Measurements from ENCODE around the gene NOVA2. TPM values are rescaled to one million over a fixed set of nuclear protein-coding genes. Genes with fewer than 3 reads are reported as not detected.

NOVA2 gene
- total and polyA plus RNA-seq, 2 donors (not counting 1 experiment from before 2014, with no cell fraction given), result not detected

DNA sequence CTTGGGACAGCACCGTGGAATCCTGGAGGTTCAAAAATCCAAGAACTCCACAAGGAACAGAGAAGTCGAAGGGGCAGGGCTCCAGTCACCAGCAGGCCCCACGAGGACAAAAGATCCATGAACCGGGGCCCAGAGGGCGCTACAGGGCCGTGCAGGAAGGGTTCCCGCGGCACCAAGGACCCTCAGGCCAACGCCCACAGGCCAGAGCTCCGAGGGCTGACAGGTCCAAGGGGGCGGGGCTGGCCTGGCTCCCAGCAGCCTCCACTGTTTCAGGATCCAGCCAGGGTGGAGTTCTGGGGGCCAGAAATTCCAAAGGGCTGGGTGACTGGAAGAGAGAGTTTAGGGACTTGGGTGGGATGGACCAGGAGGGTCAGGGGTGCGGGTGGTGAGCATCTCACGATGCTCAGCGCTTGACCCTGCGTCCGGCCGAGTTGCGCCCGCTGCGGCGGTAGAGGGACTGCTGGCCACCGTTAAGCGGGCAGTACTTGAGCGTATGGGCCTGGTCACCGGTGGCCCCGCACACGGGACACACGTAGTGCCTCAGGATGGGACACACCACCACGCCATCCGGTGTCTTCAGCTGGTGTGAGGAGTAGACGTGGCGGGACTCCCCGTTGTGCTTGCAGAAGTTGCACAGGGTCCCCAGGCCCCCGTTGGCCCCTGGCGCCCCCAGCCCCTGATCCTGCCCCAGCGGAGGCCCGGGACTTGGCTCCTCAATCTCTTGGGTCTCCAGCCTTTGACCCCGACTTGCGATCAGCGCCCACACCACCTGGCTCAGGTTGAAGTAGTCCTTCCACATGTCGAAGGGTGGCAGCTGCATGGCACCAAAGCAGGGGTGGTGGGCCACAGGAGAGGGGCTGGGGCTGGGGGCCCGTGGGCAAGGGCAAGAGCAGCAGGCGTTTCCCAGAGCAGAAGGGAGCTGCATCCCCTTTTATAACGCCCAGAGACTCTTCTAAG lies 59.5 kb downstream of the NOVA2 start, which contains the start of gene NANOS2:
Gene NANOS2, minus strand, starts transcription at position 905 of the 957 bp plus-strand sequence. Its CDS starts 85 bp downstream, at position 820.
- CTCF ChIA-PET, result interaction anchor here (0.5 kb wide), 1 partner anchor 97 kb away, joined by 5 read pairs; no protein-coding TSS in a partner anchor
- Mint-ChIP-seq H3K27me3 (peaks cover 31% of the 10 kb centered on the region), H3K4me1 (no peaks in the 10 kb centered on the region), H3K4me3 (no peak within 1 kb of the TSS), H3K27ac (no peak within 1 kb of the TSS), H3K9me3 (ENCODE audit: insufficient read depth) (no peaks in the 10 kb centered on the region)
- H3K4me1 ChIP-seq (ENCODE audit: control insufficient read depth in 2 of 2, insufficient read depth in 2 of 2, low read length in 2 of 2), result no peaks in the 10 kb centered on the region
- no peaks in the 10 kb centered on the region for H3K9me3 ChIP-seq (ENCODE audit: control extremely low read depth in 1 of 3, control insufficient read depth in 2 of 3, insufficient read depth in 1 of 3, low read length in 2 of 3)
- H3K4me3 ChIP-seq (ENCODE audit: control extremely low read depth in 1 of 5, extremely low read depth in 1 of 5, insufficient read depth in 1 of 5, low read depth in 2 of 5, low read length in 4 of 5), result no peak within 1 kb of the TSS
- H3K27ac ChIP-seq (ENCODE audit: low read length in 2 of 2), result no peak within 1 kb of the TSS
- no peaks in the 10 kb centered on the region for H3K36me3 ChIP-seq (replicated peaks in 1 of 2; ENCODE audit: control extremely low read depth in 1 of 2, control insufficient read depth in 1 of 2, extremely low read depth in 1 of 2, insufficient read depth in 2 of 2, low read length in 1 of 2)
- H3K79me2 ChIP-seq (ENCODE audit: control insufficient read depth, insufficient read depth, low read length), result no peaks in the 10 kb centered on the region
- peaks cover 0 to 24% (median 2%) of the 10 kb centered on the region in 4 experiments for H3K27me3 ChIP-seq (replicated peaks in 1 of 4; ENCODE audit: control extremely low read depth in 1 of 4, control insufficient read depth in 3 of 4, insufficient read depth in 4 of 4, low read length in 3 of 4)
- intact Hi-C loops (cut with micrococcal nuclease), result no loop called here
- H3K9ac ChIP-seq (ENCODE audit: low read length), result no peak within 1 kb of the TSS
- no peak for ATAC-seq (ENCODE audit: low read depth)
- no peaks in the 10 kb centered on the region for H4K20me1 ChIP-seq (ENCODE audit: control insufficient read depth, insufficient read depth, low read length, poor library complexity, severe bottlenecking)
- no peak within 1 kb of the TSS for H2AFZ ChIP-seq (ENCODE audit: insufficient read depth, low read depth, low read length, poor library complexity, severe bottlenecking)
- POLR2A ChIA-PET, result no interaction called here
- 61% methylated on average over 39 of the region's 44 CpGs for WGBS (ENCODE audit: insufficient coverage)
- H3K4me2 ChIP-seq (replicated peaks; ENCODE audit: low read depth, low read length, poor library complexity, severe bottlenecking), result no peak within 1 kb of the TSS
- no peak for TF ChIP-seq EZH2 (IDR thresholded peaks at IDR 0.05; ENCODE audit: borderline replicate concordance, insufficient read depth, low read depth, low read length, poor library complexity, severe bottlenecking)
- TF ChIP-seq, protein P1, sequence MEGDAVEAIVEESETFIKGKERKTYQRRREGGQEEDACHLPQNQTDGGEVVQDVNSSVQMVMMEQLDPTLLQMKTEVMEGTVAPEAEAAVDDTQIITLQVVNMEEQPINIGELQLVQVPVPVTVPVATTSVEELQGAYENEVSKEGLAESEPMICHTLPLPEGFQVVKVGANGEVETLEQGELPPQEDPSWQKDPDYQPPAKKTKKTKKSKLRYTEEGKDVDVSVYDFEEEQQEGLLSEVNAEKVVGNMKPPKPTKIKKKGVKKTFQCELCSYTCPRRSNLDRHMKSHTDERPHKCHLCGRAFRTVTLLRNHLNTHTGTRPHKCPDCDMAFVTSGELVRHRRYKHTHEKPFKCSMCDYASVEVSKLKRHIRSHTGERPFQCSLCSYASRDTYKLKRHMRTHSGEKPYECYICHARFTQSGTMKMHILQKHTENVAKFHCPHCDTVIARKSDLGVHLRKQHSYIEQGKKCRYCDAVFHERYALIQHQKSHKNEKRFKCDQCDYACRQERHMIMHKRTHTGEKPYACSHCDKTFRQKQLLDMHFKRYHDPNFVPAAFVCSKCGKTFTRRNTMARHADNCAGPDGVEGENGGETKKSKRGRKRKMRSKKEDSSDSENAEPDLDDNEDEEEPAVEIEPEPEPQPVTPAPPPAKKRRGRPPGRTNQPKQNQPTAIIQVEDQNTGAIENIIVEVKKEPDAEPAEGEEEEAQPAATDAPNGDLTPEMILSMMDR (IDR thresholded peaks at IDR 0.05), result no peak
- no peak for DNase-seq

DNA sequence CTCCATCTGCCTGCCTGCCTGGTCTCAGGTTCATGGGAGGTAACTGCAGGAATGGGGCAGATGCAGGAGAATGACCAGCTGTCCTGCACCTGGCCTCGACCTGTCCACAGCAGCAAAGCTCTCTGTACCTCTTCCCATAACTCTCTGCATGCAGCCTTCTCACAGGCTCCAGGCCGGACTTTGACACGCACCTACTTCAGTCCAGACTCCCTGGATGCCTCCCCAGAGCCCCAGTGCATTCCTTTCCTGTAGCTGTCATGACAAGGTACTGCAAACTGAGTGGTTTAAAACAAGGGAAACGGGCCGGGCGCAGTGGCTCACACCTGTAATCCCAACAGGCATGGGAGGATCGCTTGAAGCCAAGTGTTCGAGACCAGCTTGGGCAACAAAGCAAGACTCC lies 62.4 kb downstream of the NOVA2 start:
- Histone ChIP-seq H3K27ac (ENCODE audit: low read length in 2 of 2) (no peak overlapping the region), H3K9me3 (ENCODE audit: control extremely low read depth in 1 of 3, control insufficient read depth in 2 of 3, insufficient read depth in 1 of 3, low read length in 2 of 3) (no peaks in the 10 kb centered on the region), H3K79me2 (ENCODE audit: control insufficient read depth, insufficient read depth, low read length) (no peaks in the 10 kb centered on the region), H3K36me3 (replicated peaks in 1 of 2; ENCODE audit: control extremely low read depth in 1 of 2, control insufficient read depth in 1 of 2, extremely low read depth in 1 of 2, insufficient read depth in 2 of 2, low read length in 1 of 2) (no peaks in the 10 kb centered on the region), H4K20me1 (ENCODE audit: control insufficient read depth, insufficient read depth, low read length, poor library complexity, severe bottlenecking) (no peaks in the 10 kb centered on the region), H3K9ac (ENCODE audit: low read length) (no peak overlapping the region), H3K27me3 (replicated peaks in 1 of 4; ENCODE audit: control extremely low read depth in 1 of 4, control insufficient read depth in 3 of 4, insufficient read depth in 4 of 4, low read length in 3 of 4) (peaks cover 0 to 22% (median 2%) of the 10 kb centered on the region in 4 experiments), H3K4me2 (replicated peaks; ENCODE audit: low read depth, low read length, poor library complexity, severe bottlenecking) (no peak overlapping the region), H2AFZ (ENCODE audit: insufficient read depth, low read depth, low read length, poor library complexity, severe bottlenecking) (no peak overlapping the region), H3K4me3 (ENCODE audit: control extremely low read depth in 1 of 5, extremely low read depth in 1 of 5, insufficient read depth in 1 of 5, low read depth in 2 of 5, low read length in 4 of 5) (no peak overlapping the region), H3K4me1 (ENCODE audit: control insufficient read depth in 2 of 2, insufficient read depth in 2 of 2, low read length in 2 of 2) (no peaks in the 10 kb centered on the region)
- no peak overlapping the region for H3K27ac Mint-ChIP-seq
- peaks cover 34% of the 10 kb centered on the region for H3K27me3 Mint-ChIP-seq
- no peak for DNase-seq
- H3K4me3 Mint-ChIP-seq, result no peak overlapping the region
- ChIA-PET POLR2A (no interaction called here), CTCF (no interaction called here)
- intact Hi-C loops (cut with micrococcal nuclease), result no loop called here
- no peak for TF ChIP-seq EZH2 (IDR thresholded peaks at IDR 0.05; ENCODE audit: borderline replicate concordance, insufficient read depth, low read depth, low read length, poor library complexity, severe bottlenecking)
- TF ChIP-seq, protein P1 (IDR thresholded peaks at IDR 0.05), result no peak
- 77% methylated on average over 8 of the region's 8 CpGs for WGBS (ENCODE audit: insufficient coverage)
- H3K4me1 Mint-ChIP-seq, result no peaks in the 10 kb centered on the region
- H3K9me3 Mint-ChIP-seq (ENCODE audit: insufficient read depth), result no peaks in the 10 kb centered on the region
- ATAC-seq (ENCODE audit: low read depth), result no peak

Data from B cell (primary cell).